Fibroblast of lung (primary cell): ENCODE results near the gene STIM1.

ENCODE experiments used
- EZH2 ChIP-seq: IDR thresholded peaks from 2 replicates; pipeline ENCODE4 v1.5.1; 2012; ENCODE audit warnings: low read length, control low read depth, mild to moderate bottlenecking; ENCODE audit errors: missing control alignments
- TF ChIP-seq, protein P1 (sequence below), 2 donors: IDR thresholded peaks in 1 of 2; conservative IDR thresholded peaks in 1 of 2; 1 replicate in 1 of 2; 2 replicates in 1 of 2; pipeline ENCODE4 v1.5.1; 2011 to 2012; ENCODE audit warnings: low read length in 2 of 2, control low read depth in 1 of 2, inconsistent platforms in 1 of 2, low read depth in 1 of 2, mild to moderate bottlenecking in 1 of 2

DNA sequence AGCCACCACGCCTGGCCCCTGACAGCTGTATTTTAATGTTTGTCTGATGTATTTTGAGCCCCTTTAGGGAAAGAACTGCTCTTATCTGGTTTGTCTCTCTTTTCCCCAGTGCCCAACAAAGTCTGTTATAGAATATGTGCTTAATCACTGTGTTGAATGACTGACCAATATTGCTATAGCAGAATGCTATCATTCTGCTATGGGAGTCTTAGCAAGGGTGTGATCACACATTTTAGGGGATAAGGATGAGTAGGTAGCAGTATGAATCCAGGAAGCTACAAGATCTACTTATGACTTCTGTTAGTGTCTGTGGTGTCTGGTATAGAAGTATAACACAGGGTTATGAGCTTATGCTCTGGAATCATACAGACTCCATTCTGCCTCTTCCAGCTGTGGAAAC lies 121.6 kb downstream of the STIM1 start:
- TF ChIP-seq, protein P1, sequence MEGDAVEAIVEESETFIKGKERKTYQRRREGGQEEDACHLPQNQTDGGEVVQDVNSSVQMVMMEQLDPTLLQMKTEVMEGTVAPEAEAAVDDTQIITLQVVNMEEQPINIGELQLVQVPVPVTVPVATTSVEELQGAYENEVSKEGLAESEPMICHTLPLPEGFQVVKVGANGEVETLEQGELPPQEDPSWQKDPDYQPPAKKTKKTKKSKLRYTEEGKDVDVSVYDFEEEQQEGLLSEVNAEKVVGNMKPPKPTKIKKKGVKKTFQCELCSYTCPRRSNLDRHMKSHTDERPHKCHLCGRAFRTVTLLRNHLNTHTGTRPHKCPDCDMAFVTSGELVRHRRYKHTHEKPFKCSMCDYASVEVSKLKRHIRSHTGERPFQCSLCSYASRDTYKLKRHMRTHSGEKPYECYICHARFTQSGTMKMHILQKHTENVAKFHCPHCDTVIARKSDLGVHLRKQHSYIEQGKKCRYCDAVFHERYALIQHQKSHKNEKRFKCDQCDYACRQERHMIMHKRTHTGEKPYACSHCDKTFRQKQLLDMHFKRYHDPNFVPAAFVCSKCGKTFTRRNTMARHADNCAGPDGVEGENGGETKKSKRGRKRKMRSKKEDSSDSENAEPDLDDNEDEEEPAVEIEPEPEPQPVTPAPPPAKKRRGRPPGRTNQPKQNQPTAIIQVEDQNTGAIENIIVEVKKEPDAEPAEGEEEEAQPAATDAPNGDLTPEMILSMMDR (conservative IDR thresholded peaks at IDR 0.05 in 1 of 2, IDR thresholded peaks at IDR 0.05 in 1 of 2; ENCODE audit: low read depth in 1 of 2, low read length in 2 of 2) = no peak
- no peak for TF ChIP-seq EZH2
